Effector memory CD8-positive, alpha-beta T cell (primary cell): ENCODE measurements around the gene ASB18.
"Not testable (repeated sequence)": the region's sequence is repeated elsewhere in the genome, so short reads cannot be mapped to it uniquely, and the experiment has no call there.

ENCODE experiments used
- ATAC-seq: fragments of 150-1000 bp; cut with Tn5 transposase; replicated peaks from 2 replicates; pipeline ENCODE4 v1.10.0; 2021; ENCODE audit warnings: mild to moderate bottlenecking, moderate library complexity
- DNase-seq, 3 experiments: peaks; one replicate each; pipeline ENCODE4 v3.0.0; 2021
- H3K27ac Mint-ChIP-seq, 2 donors: one replicate each; pipeline ENCODE4 v1.8.0; 2022; ENCODE audit warnings: mild to moderate bottlenecking in 2 of 2, mixed read lengths in 2 of 2, moderate library complexity in 2 of 2
- H3K27me3 Mint-ChIP-seq, 2 donors: one replicate each; pipeline ENCODE4 v1.8.0; 2022; ENCODE audit warnings: mixed read lengths in 2 of 2
- H3K36me3 Mint-ChIP-seq: one replicate; pipeline ENCODE4 v1.8.0; 2022; ENCODE audit warnings: mild to moderate bottlenecking, moderate library complexity, mixed read lengths; ENCODE audit not compliant: insufficient read depth
- H3K4me1 Mint-ChIP-seq, 2 donors: one replicate each; pipeline ENCODE4 v1.8.0; 2022; ENCODE audit warnings: low read depth in 2 of 2, mixed read lengths in 2 of 2
- H3K4me3 Mint-ChIP-seq, 2 donors: one replicate each; pipeline ENCODE4 v1.8.0; 2022; ENCODE audit warnings: mild to moderate bottlenecking in 2 of 2, mixed read lengths in 2 of 2, moderate library complexity in 2 of 2
- H3K9me3 Mint-ChIP-seq, 2 donors: one replicate each; pipeline ENCODE4 v1.8.0; 2022; ENCODE audit warnings: mixed read lengths in 2 of 2

The ASB18 gene

DNA sequence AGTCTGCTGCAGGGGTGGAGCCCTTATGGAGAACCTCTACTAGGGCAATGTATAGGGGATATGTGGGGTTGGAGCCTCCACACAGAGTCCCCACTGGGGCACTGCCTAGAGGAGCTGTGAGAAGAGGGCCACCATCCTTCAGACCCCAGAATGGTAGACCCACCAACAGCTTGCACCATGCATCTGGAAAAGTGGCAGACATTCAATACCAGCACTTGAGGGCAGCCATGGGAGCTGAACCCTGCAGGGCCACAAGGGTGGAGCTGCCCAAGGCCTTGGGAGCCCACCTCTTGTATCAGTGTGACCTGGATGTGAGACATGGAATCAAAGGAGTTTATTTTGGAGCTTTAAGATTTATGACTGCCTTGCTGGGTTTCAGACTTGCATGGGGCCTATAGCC is 5.7 kb upstream of the ASB18 start:
- ATAC-seq, H3K4me1 Mint-ChIP-seq, H3K27ac Mint-ChIP-seq, H3K4me3 Mint-ChIP-seq, H3K36me3 Mint-ChIP-seq, DNase-seq, H3K9me3 Mint-ChIP-seq: not testable (repeated sequence)
- peaks cover 40 to 90% of the 10 kb centered on the region in 2 donors for H3K27me3 Mint-ChIP-seq

DNA sequence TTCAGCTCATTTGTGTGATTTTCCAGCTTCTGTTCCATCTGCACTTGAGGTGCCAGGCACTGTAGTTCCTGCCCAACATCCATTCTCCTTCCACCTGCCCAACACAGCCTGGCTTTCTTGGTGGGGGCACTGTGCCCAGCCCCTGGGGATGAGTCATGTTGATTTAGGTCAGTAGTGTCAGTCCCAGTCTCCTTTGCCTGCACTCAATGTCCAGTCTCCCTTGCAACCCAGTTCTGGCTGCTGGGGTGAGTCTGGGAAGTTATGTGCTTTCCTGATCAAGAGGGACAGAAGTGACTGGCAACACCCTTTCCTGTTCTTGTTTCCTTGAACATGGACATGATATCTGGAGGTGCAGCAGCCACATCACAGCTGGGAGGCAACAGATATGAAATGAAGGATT is 1.5 kb upstream of the ASB18 start:
- Mint-ChIP-seq H3K9me3 (peaks cover 0 to 3% of the 10 kb centered on the region in 2 donors), H3K4me3 (no peak overlapping the region), H3K27ac (no peak overlapping the region), H3K36me3 (no peaks in the 10 kb centered on the region), H3K27me3 (peaks cover 34 to 93% of the 10 kb centered on the region in 2 donors), H3K4me1 (no peaks in the 10 kb centered on the region)
- DNase-seq (no peak), ATAC-seq (no peak)

DNA sequence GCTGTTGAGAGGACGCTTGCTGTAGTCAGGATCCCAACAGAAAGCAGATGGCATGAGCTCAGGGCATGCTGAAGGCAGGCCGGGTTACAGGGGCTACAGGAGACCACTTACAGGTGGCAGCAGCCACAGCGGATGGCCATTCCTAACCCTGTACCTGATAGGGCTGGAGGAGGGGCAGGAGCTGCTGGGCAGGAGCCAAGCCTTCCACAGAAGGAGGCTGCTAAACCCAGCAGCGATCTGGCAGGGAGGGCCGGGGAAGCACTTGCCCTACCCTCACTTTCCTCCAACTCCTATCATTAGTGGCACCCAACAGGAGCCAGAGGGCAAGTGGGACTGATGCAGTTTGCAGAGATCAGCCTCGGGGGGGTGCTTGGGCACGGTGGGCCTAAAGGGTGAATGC is 2.0 kb downstream of the ASB18 start:
- no peak overlapping the region for H3K27ac Mint-ChIP-seq
- ATAC-seq (no peak), DNase-seq (no peak)
- H3K36me3 Mint-ChIP-seq: no peaks in the 10 kb centered on the region
- no peaks in the 10 kb centered on the region for H3K4me1 Mint-ChIP-seq
- H3K4me3 Mint-ChIP-seq: no peak overlapping the region
- no peaks in the 10 kb centered on the region for H3K9me3 Mint-ChIP-seq
- peaks cover 60 to 97% of the 10 kb centered on the region in 2 donors for H3K27me3 Mint-ChIP-seq

DNA sequence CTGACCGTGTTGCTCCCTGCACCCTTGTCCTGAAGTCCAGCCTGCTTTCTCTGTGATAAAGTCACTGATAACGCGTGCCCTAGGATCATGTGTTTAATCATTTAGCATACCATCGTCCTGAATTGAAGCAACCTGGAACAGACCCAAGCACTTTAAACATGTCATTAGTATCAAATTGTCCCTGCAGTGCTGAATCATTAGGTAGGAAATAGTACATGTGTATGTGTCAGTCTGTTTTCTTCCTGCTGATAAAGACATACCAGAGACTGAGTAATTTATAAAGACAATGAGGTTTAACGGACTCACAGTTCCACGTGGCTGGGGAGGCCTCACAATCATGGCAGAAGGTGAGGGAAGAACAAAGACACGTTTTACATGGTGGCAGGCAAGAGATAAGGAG is 2.8 kb downstream of the ASB18 start:
- DNase-seq (no peak), ATAC-seq (no peak)
- no peaks in the 10 kb centered on the region for H3K36me3 Mint-ChIP-seq
- peaks cover 68 to 100% of the 10 kb centered on the region in 2 donors for H3K27me3 Mint-ChIP-seq
- H3K4me3 Mint-ChIP-seq: no peak overlapping the region
- H3K4me1 Mint-ChIP-seq: no peaks in the 10 kb centered on the region
- no peak overlapping the region for H3K27ac Mint-ChIP-seq
- no peaks in the 10 kb centered on the region for H3K9me3 Mint-ChIP-seq

DNA sequence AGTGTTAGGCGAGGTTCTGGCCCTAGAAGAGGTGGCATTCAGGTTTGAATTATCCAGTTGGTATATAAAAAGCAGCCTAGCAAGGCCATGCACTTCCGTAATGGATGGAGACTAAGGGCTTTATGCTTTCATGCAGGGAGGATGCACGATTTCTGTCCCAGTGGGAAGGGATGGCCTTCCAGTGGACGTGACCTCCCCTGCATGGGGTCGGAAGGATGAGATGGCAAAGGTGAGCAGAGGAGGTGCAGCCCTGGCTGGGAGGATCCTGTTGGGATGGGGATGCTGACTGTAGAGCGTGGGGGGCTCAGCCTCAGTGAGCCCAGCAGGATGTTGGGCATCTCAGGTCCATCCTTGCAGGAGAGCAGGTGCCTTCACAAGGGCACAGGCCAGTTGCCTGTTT is 4.8 kb downstream of the ASB18 start:
- H3K27ac Mint-ChIP-seq: no peak overlapping the region
- peaks cover 73 to 88% of the 10 kb centered on the region in 2 donors for H3K27me3 Mint-ChIP-seq

DNA sequence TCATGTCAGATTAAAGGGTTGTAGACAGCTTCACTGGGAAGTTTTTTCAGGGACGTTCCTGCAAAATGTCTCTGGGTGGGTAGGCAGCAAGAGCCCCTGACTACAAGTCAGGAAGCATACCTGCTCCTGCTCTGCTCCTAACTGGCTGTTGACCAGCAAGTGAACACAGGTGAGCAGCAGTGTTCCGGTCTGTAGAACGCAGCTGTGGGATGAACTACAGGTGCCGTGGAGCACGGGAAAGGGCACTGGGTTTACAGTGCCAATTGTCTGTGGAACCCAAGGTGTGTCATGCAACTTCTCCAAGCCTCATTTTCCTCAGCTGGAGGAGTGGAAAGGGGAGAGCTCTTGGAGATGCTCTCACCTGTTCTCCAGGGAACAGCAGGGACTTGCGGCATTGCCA is 6.6 kb downstream of the ASB18 start:
- H3K36me3 Mint-ChIP-seq: no peaks in the 10 kb centered on the region
- H3K27me3 Mint-ChIP-seq: peaks cover 67 to 75% of the 10 kb centered on the region in 2 donors
- ATAC-seq (no peak), DNase-seq (no peak)
- H3K27ac Mint-ChIP-seq: no peak overlapping the region
- H3K9me3 Mint-ChIP-seq: no peaks in the 10 kb centered on the region
- no peak overlapping the region for H3K4me3 Mint-ChIP-seq
- no peaks in the 10 kb centered on the region for H3K4me1 Mint-ChIP-seq

More for the DNA sequence above, 4.8 kb downstream of the ASB18 start:
- H3K36me3 Mint-ChIP-seq: no peaks in the 10 kb centered on the region
- H3K9me3 Mint-ChIP-seq: no peaks in the 10 kb centered on the region
- DNase-seq (no peak), ATAC-seq (no peak)
- no peaks in the 10 kb centered on the region for H3K4me1 Mint-ChIP-seq
- no peak overlapping the region for H3K4me3 Mint-ChIP-seq

DNA sequence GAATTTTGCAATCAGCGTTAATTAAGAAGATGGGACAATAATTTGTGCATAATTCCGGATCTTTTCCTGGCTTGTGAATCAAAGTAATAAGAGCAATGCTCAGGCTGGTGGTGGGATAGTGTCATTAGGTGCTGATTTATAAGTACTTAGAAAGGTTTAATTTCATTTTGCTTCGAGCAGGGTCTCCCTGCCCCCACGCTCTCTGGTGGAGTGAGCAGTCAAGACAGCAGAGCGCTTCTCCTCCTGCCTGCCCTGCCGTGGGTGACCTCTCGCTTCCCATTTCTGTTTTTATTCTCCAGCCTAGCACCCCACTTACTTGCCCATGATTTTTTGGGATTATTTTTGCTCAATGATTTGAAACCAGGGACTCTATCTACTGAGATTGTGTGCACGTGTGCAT is 7.1 kb downstream of the ASB18 start:
- no peak for ATAC-seq
- H3K4me1 Mint-ChIP-seq: no peaks in the 10 kb centered on the region
- no peaks in the 10 kb centered on the region for H3K9me3 Mint-ChIP-seq
- H3K27me3 Mint-ChIP-seq: peaks cover 64 to 75% of the 10 kb centered on the region in 2 donors
- H3K36me3 Mint-ChIP-seq: no peaks in the 10 kb centered on the region
- no peak overlapping the region for H3K4me3 Mint-ChIP-seq
- DNase-seq: no peak
- no peak overlapping the region for H3K27ac Mint-ChIP-seq

GRCh38 chr2:236256366-236256985 is 7.7 kb downstream of the ASB18 start:
- Mint-ChIP-seq H3K9me3 (no peaks in the 10 kb centered on the region), H3K27me3 (peaks cover 57 to 75% of the 10 kb centered on the region in 2 donors), H3K4me3 (no peak overlapping the region), H3K27ac (no peak overlapping the region), H3K36me3 (no peaks in the 10 kb centered on the region), H3K4me1 (no peaks in the 10 kb centered on the region)
- ATAC-seq: no peak
- DNase-seq: no peak

DNA sequence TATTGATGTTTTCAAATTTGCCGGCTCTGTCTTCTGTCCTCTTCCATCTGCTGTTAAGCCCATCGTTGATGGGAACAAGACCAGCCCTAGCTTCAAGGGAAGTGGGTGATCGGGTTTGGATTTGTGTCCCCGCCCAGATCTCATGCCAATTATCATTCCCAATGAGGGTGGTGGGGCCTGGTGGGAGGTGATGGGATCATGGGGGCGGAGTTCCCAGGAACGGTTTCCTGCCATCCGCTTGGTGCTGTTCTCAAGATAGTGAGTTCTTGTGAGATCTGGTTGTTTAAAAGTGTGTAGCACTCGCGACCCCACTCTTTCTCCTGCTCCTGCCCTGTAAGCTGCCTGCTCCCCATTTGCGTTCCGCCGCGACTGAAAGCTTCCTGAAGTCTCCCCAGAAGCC is 9.5 kb downstream of the ASB18 start:
- no peaks in the 10 kb centered on the region for H3K4me1 Mint-ChIP-seq
- no peaks in the 10 kb centered on the region for H3K36me3 Mint-ChIP-seq
- peaks cover 39 to 75% of the 10 kb centered on the region in 2 donors for H3K27me3 Mint-ChIP-seq
- no peak overlapping the region for H3K27ac Mint-ChIP-seq
- ATAC-seq: no peak
- H3K4me3 Mint-ChIP-seq: no peak overlapping the region
- DNase-seq: no peak
- H3K9me3 Mint-ChIP-seq: no peaks in the 10 kb centered on the region

GRCh38 chr2:236254001-236254400 is 10.2 kb downstream of the ASB18 start:
- Mint-ChIP-seq H3K27ac (no peak overlapping the region), H3K36me3 (no peaks in the 10 kb centered on the region), H3K27me3 (peaks cover 33 to 75% of the 10 kb centered on the region in 2 donors), H3K4me3 (no peak overlapping the region), H3K4me1 (no peaks in the 10 kb centered on the region), H3K9me3 (no peaks in the 10 kb centered on the region)
- DNase-seq: no peak
- no peak for ATAC-seq

GRCh38 chr2:236252602-236253001 is 11.6 kb downstream of the ASB18 start:
- no peak overlapping the region for H3K27ac Mint-ChIP-seq

DNA sequence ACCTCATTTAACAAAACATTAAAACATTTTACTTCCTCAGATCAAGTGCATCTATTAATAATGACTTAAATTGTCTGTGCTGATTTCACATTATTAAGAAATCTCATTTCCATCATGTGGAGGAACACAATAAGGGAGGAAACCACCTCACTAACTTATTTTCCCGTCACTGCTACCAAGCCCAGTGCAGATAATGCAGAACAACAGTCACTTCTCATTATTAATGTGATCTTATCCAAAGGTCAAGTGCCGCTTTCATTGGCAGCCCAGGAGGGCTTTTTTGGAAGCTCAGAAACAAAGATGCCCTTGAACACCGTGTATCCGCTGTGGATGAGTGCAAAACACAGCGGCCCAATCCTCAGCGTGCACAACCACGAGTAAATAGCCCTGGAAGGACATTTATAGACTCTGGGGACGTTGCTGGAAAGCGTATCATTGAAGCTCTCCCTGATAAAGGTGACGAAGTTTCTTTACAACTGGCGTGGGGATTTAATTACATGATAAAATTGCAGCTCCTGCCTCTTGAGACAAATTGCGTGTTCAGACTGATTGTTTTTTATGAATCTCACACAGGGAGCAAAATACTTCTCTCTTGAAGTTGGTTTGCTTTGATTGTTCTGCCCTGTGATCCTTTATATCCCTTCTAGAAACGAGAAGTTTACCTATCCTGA is 13.2 kb downstream of the ASB18 start:
- DNase-seq: no peak
- peaks cover 29 to 77% of the 10 kb centered on the region in 2 donors for H3K27me3 Mint-ChIP-seq
- no peak overlapping the region for H3K27ac Mint-ChIP-seq
- H3K36me3 Mint-ChIP-seq: no peaks in the 10 kb centered on the region
- no peaks in the 10 kb centered on the region for H3K4me1 Mint-ChIP-seq
- peaks cover 0 to 2% of the 10 kb centered on the region in 2 donors for H3K9me3 Mint-ChIP-seq
- no peak for ATAC-seq
- no peak overlapping the region for H3K4me3 Mint-ChIP-seq

More at GRCh38 chr2:236252602-236253001, 11.6 kb downstream of the ASB18 start:
- H3K9me3 Mint-ChIP-seq: no peaks in the 10 kb centered on the region
- no peak for DNase-seq
- H3K27me3 Mint-ChIP-seq: peaks cover 29 to 75% of the 10 kb centered on the region in 2 donors
- no peak for ATAC-seq
- H3K4me1 Mint-ChIP-seq: no peaks in the 10 kb centered on the region
- H3K36me3 Mint-ChIP-seq: no peaks in the 10 kb centered on the region
- no peak overlapping the region for H3K4me3 Mint-ChIP-seq

DNA sequence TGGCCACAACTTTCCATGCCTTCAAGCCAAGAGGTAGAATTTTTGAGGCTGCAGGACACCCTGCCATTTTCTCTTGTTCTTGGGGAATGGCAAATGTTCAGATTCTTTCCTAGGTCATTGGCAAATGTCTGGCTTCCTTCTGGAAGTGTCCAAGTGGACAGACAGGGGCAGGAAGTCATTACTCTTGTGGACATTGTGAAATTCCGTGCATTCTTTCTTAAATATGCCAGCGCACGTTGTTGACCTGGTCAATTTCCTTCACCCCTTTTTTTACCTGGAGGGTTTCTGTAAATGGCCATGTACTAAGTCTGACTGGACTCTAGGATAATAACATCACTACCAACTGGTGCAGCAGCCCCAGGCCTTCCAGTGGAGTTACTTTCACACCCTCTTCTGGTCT is 13.9 kb downstream of the ASB18 start:
- Mint-ChIP-seq H3K4me3 (no peak overlapping the region), H3K27ac (no peak overlapping the region), H3K27me3 (peaks cover 36 to 83% of the 10 kb centered on the region in 2 donors), H3K36me3 (no peaks in the 10 kb centered on the region), H3K4me1 (no peaks in the 10 kb centered on the region), H3K9me3 (peaks cover 0 to 2% of the 10 kb centered on the region in 2 donors)
- ATAC-seq (no peak), DNase-seq (no peak)

- H3K4me3 Mint-ChIP-seq: no peak overlapping the region
- ATAC-seq: no peak
- no peak overlapping the region for H3K27ac Mint-ChIP-seq
- peaks cover 0 to 2% of the 10 kb centered on the region in 2 donors for H3K9me3 Mint-ChIP-seq
- H3K27me3 Mint-ChIP-seq: peaks cover 31 to 90% of the 10 kb centered on the region in 2 donors
- DNase-seq: no peak
- H3K36me3 Mint-ChIP-seq: no peaks in the 10 kb centered on the region
- no peaks in the 10 kb centered on the region for H3K4me1 Mint-ChIP-seq
Observed at GRCh38 chr2:236249066-236249465, 15.1 kb downstream of the ASB18 start.
